SU-DHL-6 (cell line): Measurements from ENCODE around the gene ZXDC.

ENCODE experiments used
- H2AFZ ChIP-seq: fragments of 200-600 bp; sonication (generic); 2 replicates; pipeline ENCODE4 v1.6.1; 2014; ENCODE audit warnings: low read depth, mild to moderate bottlenecking, moderate library complexity, mixed read lengths, antibody characterized with exemption, low read length; ENCODE audit not compliant: severe bottlenecking
- H3F3A ChIP-seq: fragments of 200-600 bp; shearing (Covaris generic); 2 replicates; pipeline ENCODE4 v1.6.0; 2016; ENCODE audit warnings: antibody characterized with exemption, mild to moderate bottlenecking; ENCODE audit not compliant: insufficient read depth
- H3K27ac ChIP-seq: fragments of 200-600 bp; sonication (generic); 2 replicates; pipeline ENCODE4 v1.5.1; 2016; ENCODE audit warnings: low read depth, mild to moderate bottlenecking, low read length, moderate library complexity, mixed read lengths
- H3K27me3 ChIP-seq: fragments of 200-600 bp; sonication (generic), shearing (Covaris generic); 2 replicates; pipeline ENCODE4 v1.6.0; 2014; ENCODE audit warnings: mild to moderate bottlenecking, low read length
- H3K36me3 ChIP-seq: fragments of 200-600 bp; sonication (generic); 2 replicates; pipeline ENCODE4 v1.6.1; 2014; ENCODE audit warnings: mild to moderate bottlenecking, low read length, mixed read lengths
- H3K4me2 ChIP-seq: fragments of 300-600, 200-600 bp; shearing (Covaris generic), sonication (generic); 2 replicates; pipeline ENCODE4 v1.6.0; 2014; ENCODE audit warnings: low read length, low read depth, mild to moderate bottlenecking; ENCODE audit not compliant: poor library complexity, severe bottlenecking
- H3K4me3 ChIP-seq: fragments of 200-600 bp; sonication (generic); 2 replicates; pipeline ENCODE4 v1.5.1; 2014; ENCODE audit warnings: antibody characterized with exemption, low read length, mild to moderate bottlenecking, mixed read lengths; ENCODE audit not compliant: insufficient read depth, poor library complexity, severe bottlenecking
- H3K79me2 ChIP-seq: fragments of 200-600 bp; sonication (generic); 2 replicates; pipeline ENCODE4 v1.6.1; 2014; ENCODE audit warnings: mild to moderate bottlenecking, low read length, moderate library complexity; ENCODE audit not compliant: insufficient read depth
- H3K9ac ChIP-seq: fragments of 200-600 bp; sonication (generic); 2 replicates; pipeline ENCODE4 v1.7.0; 2014; ENCODE audit warnings: mild to moderate bottlenecking, low read length
- H3K9me2 ChIP-seq: fragments of 200-600 bp; sonication (generic); replicated peaks from 2 replicates; pipeline ENCODE4 v1.6.1; 2014; ENCODE audit warnings: low read length; ENCODE audit not compliant: insufficient read depth
- H3K9me3 ChIP-seq: fragments of 200-600 bp; sonication (generic); 2 replicates; pipeline ENCODE4 v1.6.1; 2014; ENCODE audit warnings: low read length, mixed read lengths; ENCODE audit not compliant: insufficient read depth
- H4K20me1 ChIP-seq: fragments of 200-600 bp; sonication (generic); 2 replicates; pipeline ENCODE4 v1.6.1; 2014; ENCODE audit warnings: low read depth, mild to moderate bottlenecking, antibody characterized with exemption, low read length, moderate library complexity, mixed read lengths
- CTCF ChIP-seq: fragments of 200-600 bp; sonication (generic); IDR thresholded peaks from one replicate; pipeline ENCODE4 v1.5.1; 2017; ENCODE audit warnings: antibody characterized with exemption, mild to moderate bottlenecking, low read length, moderate library complexity; ENCODE audit not compliant: insufficient read depth, poor library complexity, severe bottlenecking
- EZH2phosphoT487 ChIP-seq: fragments of 200-600 bp; sonication (generic), shearing (Covaris generic); conservative IDR thresholded peaks from 2 replicates; pipeline ENCODE4 v1.6.1; 2018; ENCODE audit warnings: mild to moderate bottlenecking, antibody characterized with exemption, low read length, moderate library complexity, mixed read lengths

ZXDC gene

DNA sequence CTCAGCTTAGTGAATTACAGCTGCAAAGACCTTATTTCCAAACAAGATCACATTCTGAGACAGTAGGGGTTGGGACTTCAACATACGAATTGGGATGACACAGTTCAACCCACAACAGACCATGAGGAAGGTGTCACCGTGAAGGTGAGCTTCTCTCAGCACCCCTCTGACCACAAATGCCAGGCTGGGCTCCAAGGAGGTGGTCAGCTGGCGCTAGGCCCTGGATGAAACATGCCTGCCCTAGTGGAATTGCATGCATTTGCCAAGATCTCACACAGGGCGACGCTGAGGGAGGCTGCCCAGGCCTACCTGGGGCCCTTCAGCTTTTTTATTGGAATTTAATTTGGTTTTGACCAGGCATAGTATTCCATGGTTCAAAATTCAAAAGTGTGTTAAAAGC lies 79.2 kb downstream of the ZXDC start:
- Histone ChIP-seq H3K79me2 (no peaks in the 10 kb centered on the region), H3K4me3 (no peak overlapping the region), H3K9me3 (no peaks in the 10 kb centered on the region)

GRCh38 chr3:126395846-126396513 lies 79.7 kb downstream of the ZXDC start:
- H3K9ac ChIP-seq: no peak overlapping the region
- no peak overlapping the region for H3K27ac ChIP-seq
- no peaks in the 10 kb centered on the region for H3K27me3 ChIP-seq
- H3K4me3 ChIP-seq: no peak overlapping the region
- TF ChIP-seq EZH2phosphoT487 (no peak), CTCF (no peak)
- no peaks in the 10 kb centered on the region for H3K9me3 ChIP-seq
- H3F3A ChIP-seq: no peaks in the 10 kb centered on the region
- no peaks in the 10 kb centered on the region for H3K79me2 ChIP-seq
- H3K9me2 ChIP-seq: no peaks in the 10 kb centered on the region
- no peak overlapping the region for H3K4me2 ChIP-seq
- no peak overlapping the region for H2AFZ ChIP-seq
- no peaks in the 10 kb centered on the region for H4K20me1 ChIP-seq
- H3K36me3 ChIP-seq: no peaks in the 10 kb centered on the region

More for the DNA sequence above, 79.2 kb downstream of the ZXDC start:
- Histone ChIP-seq H3F3A (no peaks in the 10 kb centered on the region), H4K20me1 (no peaks in the 10 kb centered on the region), H3K9ac (no peak overlapping the region), H3K27ac (no peak overlapping the region), H3K4me2 (no peak overlapping the region), H2AFZ (no peak overlapping the region), H3K36me3 (no peaks in the 10 kb centered on the region), H3K27me3 (no peaks in the 10 kb centered on the region), H3K9me2 (no peaks in the 10 kb centered on the region)
- TF ChIP-seq CTCF: no peak
- no peak for TF ChIP-seq EZH2phosphoT487

- H3K27ac ChIP-seq: no peak overlapping the region
- H3F3A ChIP-seq: no peaks in the 10 kb centered on the region
- TF ChIP-seq CTCF (no peak), EZH2phosphoT487 (no peak)
- H3K9me2 ChIP-seq: no peaks in the 10 kb centered on the region
- H3K27me3 ChIP-seq: no peaks in the 10 kb centered on the region
- H3K9me3 ChIP-seq: no peaks in the 10 kb centered on the region
- no peaks in the 10 kb centered on the region for H3K79me2 ChIP-seq
- H3K9ac ChIP-seq: no peak overlapping the region
- H4K20me1 ChIP-seq: no peaks in the 10 kb centered on the region
- H2AFZ ChIP-seq: no peak overlapping the region
- H3K4me2 ChIP-seq: no peak overlapping the region
- H3K36me3 ChIP-seq: no peaks in the 10 kb centered on the region
- H3K4me3 ChIP-seq: no peak overlapping the region
Measured at GRCh38 chr3:126394977-126395321, 80.7 kb downstream of the ZXDC start.
